Bronchial epithelial cell (primary cell): ENCODE results near the gene ABHD2. TPM values are rescaled to one million over a fixed set of nuclear protein-coding genes. Genes with fewer than 3 reads are reported as not detected.

Experiments used
- DNase-seq: peaks from one replicate; pipeline ENCODE4 v3.0.0-alpha.2; 2010; ENCODE audit warnings: low read depth
- FAIRE-seq: peaks from 2 replicates; lab custom pipeline; 2011; peaks lifted over from hg19 to GRCh38; lab: Jason Lieb, UNC
- H3K27me3 ChIP-seq: 2 replicates; pipeline ENCODE4 v1.5.1; 2011; ENCODE audit warnings: low read length; ENCODE audit not compliant: control insufficient read depth, insufficient read depth
- H3K36me3 ChIP-seq: 2 replicates; pipeline ENCODE4 v1.5.1; 2011; ENCODE audit warnings: low read length; ENCODE audit not compliant: control insufficient read depth, insufficient read depth
- H3K4me3 ChIP-seq: 2 replicates; pipeline ENCODE4 v1.5.1; 2011; ENCODE audit warnings: mild to moderate bottlenecking, low read depth, low read length, control low read depth
- total RNA-seq: library from RNA; depleted of rRNA; stranded (reverse); fragments of >200 nt; gene quantifications from 2 replicates; pipeline ENCODE4 v1.2.1, GENCODE V29; 2014
- TF ChIP-seq, protein P1 (sequence below): IDR thresholded peaks from 2 replicates; pipeline ENCODE4 v1.5.1; 2011; ENCODE audit warnings: mild to moderate bottlenecking, moderate library complexity, low read length, control low read depth, inconsistent platforms; ENCODE audit not compliant: insufficient read depth, severe bottlenecking

The ABHD2 gene
- total RNA-seq, 1 donor from 2014 or later: 35.5 TPM

DNA sequence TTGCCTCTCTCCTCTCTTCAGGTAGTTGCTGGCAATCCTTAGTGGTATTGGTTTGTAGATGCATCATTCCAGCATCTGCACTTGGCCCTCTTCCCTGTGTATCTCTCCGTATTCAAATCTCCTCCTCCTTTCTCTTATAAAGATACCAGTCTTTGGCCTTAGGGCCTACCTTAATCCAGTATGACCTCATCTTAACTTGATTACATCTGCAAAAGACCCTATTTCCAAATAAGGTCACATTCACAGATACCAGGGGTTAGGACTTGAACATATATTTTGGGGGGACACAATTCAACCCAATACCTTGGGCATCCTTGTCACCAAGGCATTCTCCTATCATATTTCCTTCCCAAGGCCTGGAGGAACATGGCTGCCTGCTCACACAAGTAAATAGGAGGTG is 22.0 kb upstream of the ABHD2 start:
- DNase-seq: no peak
- no peak overlapping the region for H3K4me3 ChIP-seq
- TF ChIP-seq, protein P1, sequence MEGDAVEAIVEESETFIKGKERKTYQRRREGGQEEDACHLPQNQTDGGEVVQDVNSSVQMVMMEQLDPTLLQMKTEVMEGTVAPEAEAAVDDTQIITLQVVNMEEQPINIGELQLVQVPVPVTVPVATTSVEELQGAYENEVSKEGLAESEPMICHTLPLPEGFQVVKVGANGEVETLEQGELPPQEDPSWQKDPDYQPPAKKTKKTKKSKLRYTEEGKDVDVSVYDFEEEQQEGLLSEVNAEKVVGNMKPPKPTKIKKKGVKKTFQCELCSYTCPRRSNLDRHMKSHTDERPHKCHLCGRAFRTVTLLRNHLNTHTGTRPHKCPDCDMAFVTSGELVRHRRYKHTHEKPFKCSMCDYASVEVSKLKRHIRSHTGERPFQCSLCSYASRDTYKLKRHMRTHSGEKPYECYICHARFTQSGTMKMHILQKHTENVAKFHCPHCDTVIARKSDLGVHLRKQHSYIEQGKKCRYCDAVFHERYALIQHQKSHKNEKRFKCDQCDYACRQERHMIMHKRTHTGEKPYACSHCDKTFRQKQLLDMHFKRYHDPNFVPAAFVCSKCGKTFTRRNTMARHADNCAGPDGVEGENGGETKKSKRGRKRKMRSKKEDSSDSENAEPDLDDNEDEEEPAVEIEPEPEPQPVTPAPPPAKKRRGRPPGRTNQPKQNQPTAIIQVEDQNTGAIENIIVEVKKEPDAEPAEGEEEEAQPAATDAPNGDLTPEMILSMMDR: no peak
- H3K27me3 ChIP-seq: no peaks in the 10 kb centered on the region
- H3K36me3 ChIP-seq: no peaks in the 10 kb centered on the region
- no peak for FAIRE-seq

DNA sequence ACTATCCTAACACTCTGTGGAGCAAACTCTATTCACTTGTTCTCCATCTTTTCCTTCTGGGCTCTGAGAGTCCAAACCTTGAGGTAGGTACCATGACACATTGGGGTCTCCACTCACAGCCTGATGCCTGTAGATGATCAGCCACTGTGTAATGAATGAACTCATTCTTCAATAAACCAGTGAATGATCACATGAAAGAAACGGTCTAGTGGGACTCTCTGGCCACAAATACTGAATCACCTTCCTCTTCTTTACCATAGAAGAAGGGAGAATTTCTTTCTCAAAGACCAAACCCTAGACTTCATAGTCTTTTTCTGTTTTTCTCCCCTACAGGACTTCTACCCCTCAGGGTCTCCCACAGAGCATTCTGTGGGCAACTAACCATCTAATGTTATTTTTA is 20.5 kb upstream of the ABHD2 start:
- FAIRE-seq: no peak
- Histone ChIP-seq H3K27me3 (no peaks in the 10 kb centered on the region), H3K36me3 (no peaks in the 10 kb centered on the region), H3K4me3 (no peak overlapping the region)
- TF ChIP-seq, protein P1: no peak
- DNase-seq: peak; percentile 54

DNA sequence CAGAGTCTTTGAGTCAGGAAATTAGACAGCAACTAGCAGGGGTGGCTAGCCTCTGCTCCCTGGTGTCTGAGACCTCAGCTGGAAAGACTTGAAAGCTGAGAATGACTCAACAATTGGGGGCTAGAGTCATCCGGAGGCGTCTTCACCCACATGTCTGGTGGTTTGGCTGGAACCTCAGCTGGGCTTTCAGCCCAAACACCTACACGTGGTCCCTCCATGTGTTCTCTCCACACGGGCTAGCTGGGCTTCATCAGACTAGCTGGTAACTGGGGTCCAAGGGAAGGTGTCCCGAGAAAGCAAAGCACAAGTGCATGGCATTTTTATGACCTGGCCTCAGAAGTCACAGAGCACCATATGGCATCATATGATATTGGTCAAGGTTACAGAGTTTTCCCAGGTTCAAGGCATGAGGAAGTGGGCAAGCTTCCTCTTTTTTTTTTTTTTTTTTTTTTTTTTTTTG is 19.9 kb upstream of the ABHD2 start:
- Histone ChIP-seq H3K27me3 (no peaks in the 10 kb centered on the region), H3K36me3 (no peaks in the 10 kb centered on the region), H3K4me3 (no peak overlapping the region)
- DNase-seq (peak; percentile 89), FAIRE-seq (no peak)
- TF ChIP-seq, protein P1: no peak

DNA sequence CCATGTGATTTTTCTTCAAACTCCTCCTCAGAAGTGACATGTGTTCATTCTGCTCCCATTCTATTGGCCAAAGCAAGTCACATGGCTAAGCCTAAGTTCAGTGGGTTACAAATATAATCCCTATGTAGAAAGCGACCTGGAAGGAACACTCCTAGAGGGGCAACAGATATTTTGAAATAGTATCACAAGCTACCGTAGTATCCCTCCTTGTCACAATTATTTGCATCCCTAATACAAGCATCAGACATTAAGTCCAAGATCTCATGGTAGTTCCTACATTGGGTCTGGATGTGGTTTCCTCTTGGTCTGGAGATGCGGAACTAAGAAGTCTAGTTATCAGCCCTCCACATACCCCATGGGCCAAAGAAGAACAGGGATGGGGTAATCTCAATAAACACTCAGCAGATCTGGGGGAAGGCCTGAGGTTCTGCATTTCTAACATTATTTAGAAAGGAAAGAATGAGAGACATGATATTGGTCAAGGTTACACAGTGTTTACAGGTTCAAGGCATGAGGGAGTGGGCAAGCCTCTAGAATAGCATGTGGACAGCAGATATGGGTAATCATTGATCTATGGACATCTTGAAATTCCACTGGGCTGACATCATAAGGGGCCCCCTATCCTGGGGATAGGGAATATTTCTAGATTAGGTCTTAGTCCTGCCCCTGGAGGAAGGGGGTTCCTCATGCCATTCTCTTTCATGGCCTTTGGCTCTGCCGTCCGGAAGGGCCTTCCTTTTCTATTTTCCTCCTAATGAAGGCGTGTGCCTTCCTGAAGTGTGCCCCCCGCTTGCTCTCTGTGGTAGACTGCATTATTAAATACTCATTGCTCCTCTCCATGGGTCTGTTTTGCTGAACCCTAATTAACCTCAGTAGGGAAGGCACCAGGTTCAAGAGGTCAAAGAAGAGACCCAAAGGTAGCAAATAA is 17.8 kb upstream of the ABHD2 start:
- Histone ChIP-seq H3K4me3 (no peak overlapping the region), H3K27me3 (no peaks in the 10 kb centered on the region), H3K36me3 (no peaks in the 10 kb centered on the region)
- TF ChIP-seq, protein P1: no peak
- FAIRE-seq (no peak), DNase-seq (no peak)

DNA sequence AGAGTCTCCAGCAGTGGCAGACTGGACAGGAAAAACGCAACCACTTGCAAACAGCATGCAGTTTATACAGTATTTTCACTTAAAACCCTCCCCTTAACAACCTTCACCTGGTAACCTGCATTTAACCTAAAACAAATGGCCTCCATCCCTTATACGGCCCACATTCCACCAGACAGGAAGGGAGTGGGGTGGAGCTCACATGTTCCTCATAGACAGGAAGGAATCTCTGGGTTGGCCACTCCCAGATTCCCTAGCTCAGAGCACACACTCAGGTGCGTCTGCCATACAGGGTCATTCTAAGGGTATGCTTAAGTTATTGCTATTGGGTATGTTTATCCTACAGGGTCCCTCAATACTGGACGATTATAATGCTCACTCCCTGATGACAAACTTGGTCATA is 16.8 kb upstream of the ABHD2 start:
- no peak for FAIRE-seq
- peak; percentile 43 for DNase-seq
- no peak overlapping the region for H3K4me3 ChIP-seq
- no peaks in the 10 kb centered on the region for H3K27me3 ChIP-seq
- TF ChIP-seq, protein P1: no peak
- H3K36me3 ChIP-seq: no peaks in the 10 kb centered on the region
